Ishikawa (cell line): Measurements from ENCODE around the gene INTS14.

Experiments
- CEBPB ChIP-seq: IDR thresholded peaks from 2 replicates; pipeline ENCODE4 v1.6.1; 2012
- EGR1 ChIP-seq: IDR thresholded peaks from 2 replicates; pipeline ENCODE4 v1.6.1; 2012
- FOXM1 ChIP-seq: IDR thresholded peaks from 2 replicates; pipeline ENCODE4 v1.6.1; 2012; ENCODE audit warnings: low read depth, borderline replicate concordance
- NFIC ChIP-seq: IDR thresholded peaks from 2 replicates; pipeline ENCODE4 v1.6.1; 2012
- RAD21 ChIP-seq: IDR thresholded peaks from 2 replicates; pipeline ENCODE4 v1.6.1; 2012; ENCODE audit warnings: low read depth
- TAF1 ChIP-seq: IDR thresholded peaks from 2 replicates; pipeline ENCODE4 v1.6.1; 2012; ENCODE audit warnings: low read depth, mild to moderate bottlenecking
- TCF12 ChIP-seq: IDR thresholded peaks from 2 replicates; pipeline ENCODE4 v1.6.1; 2012; ENCODE audit warnings: low read depth
- YY1 ChIP-seq: IDR thresholded peaks from 2 replicates; pipeline ENCODE4 v1.6.1; 2012; ENCODE audit warnings: low read depth
- TF ChIP-seq, protein P1 (sequence below): IDR thresholded peaks from 2 replicates; pipeline ENCODE4 v1.6.1; 2012; ENCODE audit warnings: low read depth, mild to moderate bottlenecking
- TF ChIP-seq, protein P2 (sequence below): IDR thresholded peaks from 2 replicates; pipeline ENCODE4 v1.6.1; 2012

DNA sequence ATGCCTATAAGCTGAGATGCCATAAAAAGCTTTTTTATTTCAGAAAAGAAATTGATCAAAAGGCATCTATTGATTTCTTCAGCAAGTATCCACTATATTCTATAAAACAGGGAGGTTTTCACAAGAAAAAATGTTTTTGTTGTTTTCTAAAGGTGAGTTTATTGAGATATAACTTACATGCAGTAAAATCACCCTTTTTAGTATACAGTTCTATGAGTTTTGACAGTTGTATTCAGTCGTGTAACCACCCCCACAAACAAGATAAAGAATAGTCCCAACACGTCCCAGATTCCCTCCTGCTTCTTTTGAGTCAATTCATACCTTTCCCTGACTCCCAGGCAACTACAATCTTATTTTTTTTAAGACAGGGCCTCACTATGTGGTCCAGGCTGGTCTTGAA lies 7.8 kb downstream of the INTS14 start:
- TF ChIP-seq, protein P1, sequence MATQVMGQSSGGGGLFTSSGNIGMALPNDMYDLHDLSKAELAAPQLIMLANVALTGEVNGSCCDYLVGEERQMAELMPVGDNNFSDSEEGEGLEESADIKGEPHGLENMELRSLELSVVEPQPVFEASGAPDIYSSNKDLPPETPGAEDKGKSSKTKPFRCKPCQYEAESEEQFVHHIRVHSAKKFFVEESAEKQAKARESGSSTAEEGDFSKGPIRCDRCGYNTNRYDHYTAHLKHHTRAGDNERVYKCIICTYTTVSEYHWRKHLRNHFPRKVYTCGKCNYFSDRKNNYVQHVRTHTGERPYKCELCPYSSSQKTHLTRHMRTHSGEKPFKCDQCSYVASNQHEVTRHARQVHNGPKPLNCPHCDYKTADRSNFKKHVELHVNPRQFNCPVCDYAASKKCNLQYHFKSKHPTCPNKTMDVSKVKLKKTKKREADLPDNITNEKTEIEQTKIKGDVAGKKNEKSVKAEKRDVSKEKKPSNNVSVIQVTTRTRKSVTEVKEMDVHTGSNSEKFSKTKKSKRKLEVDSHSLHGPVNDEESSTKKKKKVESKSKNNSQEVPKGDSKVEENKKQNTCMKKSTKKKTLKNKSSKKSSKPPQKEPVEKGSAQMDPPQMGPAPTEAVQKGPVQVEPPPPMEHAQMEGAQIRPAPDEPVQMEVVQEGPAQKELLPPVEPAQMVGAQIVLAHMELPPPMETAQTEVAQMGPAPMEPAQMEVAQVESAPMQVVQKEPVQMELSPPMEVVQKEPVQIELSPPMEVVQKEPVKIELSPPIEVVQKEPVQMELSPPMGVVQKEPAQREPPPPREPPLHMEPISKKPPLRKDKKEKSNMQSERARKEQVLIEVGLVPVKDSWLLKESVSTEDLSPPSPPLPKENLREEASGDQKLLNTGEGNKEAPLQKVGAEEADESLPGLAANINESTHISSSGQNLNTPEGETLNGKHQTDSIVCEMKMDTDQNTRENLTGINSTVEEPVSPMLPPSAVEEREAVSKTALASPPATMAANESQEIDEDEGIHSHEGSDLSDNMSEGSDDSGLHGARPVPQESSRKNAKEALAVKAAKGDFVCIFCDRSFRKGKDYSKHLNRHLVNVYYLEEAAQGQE, result no peak
- TF ChIP-seq, protein P2, sequence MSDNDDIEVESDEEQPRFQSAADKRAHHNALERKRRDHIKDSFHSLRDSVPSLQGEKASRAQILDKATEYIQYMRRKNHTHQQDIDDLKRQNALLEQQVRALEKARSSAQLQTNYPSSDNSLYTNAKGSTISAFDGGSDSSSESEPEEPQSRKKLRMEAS, result no peak
- TF ChIP-seq TCF12 (no peak), YY1 (no peak), CEBPB (no peak), RAD21 (no peak), NFIC (no peak), EGR1 (no peak), FOXM1 (no peak), TAF1 (no peak)
